ENCODE data around the gene RPS6KA5.
"Not testable (repeated sequence)": the region's sequence is repeated elsewhere in the genome, so short reads cannot be mapped to it uniquely, and the experiment has no call there.

Gene RPS6KA5

GRCh38 chr14:91060351-91061055, at the start of gene RPS6KA5:
TSS of gene RPS6KA5 (minus strand) at chr14:91060641. CDS start at chr14:91060434, 207 bp downstream.
- peak; percentile 100 for DNase-seq (ENCODE audit: low read depth)

DNA sequence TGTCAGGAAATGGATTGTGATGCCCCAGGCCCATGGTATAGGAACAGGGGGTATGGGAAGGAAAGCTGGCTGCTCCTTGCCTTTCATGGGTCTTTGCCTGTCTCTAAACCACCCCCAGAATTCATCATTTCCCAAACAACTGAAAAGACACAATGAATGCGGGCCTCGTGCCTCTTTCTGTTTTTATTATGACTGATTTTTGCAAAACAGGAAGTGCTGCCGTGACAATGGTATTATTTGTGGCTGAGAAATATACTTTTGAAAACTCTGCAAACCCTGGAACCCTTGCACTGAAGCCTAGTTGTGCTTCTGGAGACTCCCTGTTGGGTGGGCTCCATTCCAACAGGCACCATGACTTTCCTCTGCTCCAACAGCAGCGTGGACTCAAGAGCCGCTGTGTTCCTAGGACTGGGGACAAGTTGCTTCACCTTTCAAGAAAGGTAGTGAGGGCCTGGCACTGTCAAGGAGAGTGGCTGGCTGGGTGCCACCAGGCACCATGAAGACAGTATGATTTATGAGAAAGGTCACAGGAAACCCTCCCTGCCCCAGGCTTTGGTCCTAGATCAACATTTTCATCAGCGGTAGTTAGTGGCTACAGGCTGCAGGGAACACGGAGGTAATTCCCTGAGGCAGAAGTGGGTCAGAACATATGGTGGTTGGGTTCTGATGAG, 48.6 kb upstream of the RPS6KA5 start:
- no peak for DNase-seq (ENCODE audit: low read depth)

GRCh38 chr14:91103116-91103515, 42.7 kb upstream of the RPS6KA5 start:
- DNase-seq (ENCODE audit: low read depth), result no peak

DNA sequence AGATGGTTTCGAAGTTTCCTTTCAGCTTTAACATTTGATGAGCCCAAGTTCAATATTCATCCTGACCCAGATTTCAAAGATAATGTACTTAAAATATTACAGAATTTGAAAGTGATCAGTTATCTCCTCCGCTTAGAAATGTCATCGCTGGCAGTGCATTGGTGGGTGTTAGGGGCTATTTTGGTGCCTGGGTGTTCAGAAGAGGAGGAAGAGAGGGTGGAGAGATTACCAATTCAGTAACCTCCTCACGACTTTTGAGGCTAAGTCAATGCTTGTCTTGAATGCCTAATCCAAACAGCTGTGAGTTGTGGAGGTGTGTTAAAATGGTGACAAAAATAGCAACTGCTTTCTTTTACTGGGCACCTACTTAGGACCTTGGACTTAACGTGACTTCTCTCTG, 39.7 kb upstream of the RPS6KA5 start:
- no peak for DNase-seq (ENCODE audit: low read depth)

GRCh38 chr14:91098591-91098990, 38.1 kb upstream of the RPS6KA5 start:
- DNase-seq (ENCODE audit: low read depth), result no peak

- not testable (repeated sequence) for DNase-seq (ENCODE audit: low read depth)
Measured at GRCh38 chr14:91097657-91098056, 37.2 kb upstream of the RPS6KA5 start.

DNA sequence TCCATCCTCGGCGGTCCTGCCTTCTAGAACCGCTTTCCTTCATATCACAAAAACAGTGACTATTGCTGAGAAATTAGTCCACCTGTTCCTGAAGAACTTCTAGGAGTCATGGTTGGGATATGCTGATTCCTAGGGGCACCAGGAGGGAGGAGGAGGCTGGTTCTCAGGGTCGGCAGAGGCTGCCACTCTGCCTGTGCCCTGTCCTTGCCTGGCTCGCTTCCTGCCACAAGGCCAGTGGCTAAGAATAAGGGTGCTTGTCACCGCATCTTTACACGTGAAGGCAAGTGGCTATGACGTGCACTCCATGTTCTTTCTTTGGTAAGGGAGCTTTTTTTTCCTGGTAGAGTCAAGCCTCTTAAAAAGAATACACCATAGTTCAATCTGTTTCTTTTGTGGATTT, 34.7 kb upstream of the RPS6KA5 start:
- no peak for DNase-seq (ENCODE audit: low read depth)

DNA sequence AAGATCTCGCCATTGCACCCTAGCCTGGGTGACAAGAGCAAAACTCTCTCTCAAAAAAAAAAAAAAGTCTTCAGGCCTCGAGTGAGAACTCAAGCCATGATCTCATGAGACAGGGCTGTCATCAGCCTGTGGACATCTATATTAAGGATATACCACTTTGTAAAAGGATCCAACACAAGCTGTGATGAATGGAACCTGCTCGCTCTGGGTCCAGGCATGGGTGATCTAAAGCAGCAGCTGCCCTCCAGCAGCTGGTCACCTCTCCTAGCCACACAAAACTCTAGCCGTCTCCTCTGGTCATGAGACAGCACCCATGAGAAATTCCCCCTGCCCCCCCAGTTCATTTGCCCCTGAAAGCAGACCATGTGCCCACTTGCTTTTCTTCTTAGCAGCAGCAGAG, 34.3 kb upstream of the RPS6KA5 start:
- no peak for DNase-seq (ENCODE audit: low read depth)

GRCh38 chr14:91093743-91094472, 33.5 kb upstream of the RPS6KA5 start:
- DNase-seq (ENCODE audit: low read depth), result not testable (repeated sequence)

DNA sequence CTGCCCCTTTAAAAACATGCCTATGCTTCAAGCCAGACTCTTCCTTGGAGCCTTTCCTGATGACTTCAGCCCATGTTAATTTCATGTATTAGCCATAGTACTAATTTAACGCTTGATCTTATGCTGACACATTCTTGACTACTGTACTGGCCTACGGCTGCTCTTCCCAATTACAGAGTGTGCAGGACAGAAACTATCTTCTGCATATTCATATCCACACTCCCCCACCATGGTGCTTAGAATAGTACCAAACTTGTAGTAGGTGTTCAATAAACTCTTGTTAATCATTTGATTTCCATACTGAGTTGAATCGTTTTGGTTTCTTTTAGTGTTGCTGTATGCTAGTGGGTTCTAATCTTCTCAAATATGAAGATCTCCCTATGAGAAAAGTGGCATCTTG, 31.6 kb upstream of the RPS6KA5 start:
- no peak for DNase-seq (ENCODE audit: low read depth)

DNA sequence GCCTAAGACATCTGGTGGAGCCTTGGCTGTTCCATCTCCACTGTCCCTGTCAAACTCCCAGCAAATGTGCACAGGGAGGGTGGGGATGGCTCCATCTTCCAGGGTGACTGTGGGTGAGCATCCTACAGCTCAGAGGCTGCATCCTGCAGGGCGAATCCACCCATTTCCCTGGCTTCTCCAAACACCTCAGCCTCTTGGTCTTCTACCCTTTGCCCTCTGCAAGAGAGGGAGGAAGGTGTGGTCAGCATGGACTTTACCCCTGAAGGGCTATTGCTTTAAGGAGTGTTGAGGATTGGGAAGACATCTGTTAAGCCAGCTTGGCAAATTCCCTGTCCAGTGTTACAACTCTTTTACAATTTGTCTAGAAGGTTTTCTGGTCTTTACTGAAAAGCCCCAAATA, 30.3 kb upstream of the RPS6KA5 start:
- DNase-seq (ENCODE audit: low read depth), result no peak

- no peak for DNase-seq (ENCODE audit: low read depth)
Measured at GRCh38 chr14:91089958-91090535, 29.6 kb upstream of the RPS6KA5 start.

DNA sequence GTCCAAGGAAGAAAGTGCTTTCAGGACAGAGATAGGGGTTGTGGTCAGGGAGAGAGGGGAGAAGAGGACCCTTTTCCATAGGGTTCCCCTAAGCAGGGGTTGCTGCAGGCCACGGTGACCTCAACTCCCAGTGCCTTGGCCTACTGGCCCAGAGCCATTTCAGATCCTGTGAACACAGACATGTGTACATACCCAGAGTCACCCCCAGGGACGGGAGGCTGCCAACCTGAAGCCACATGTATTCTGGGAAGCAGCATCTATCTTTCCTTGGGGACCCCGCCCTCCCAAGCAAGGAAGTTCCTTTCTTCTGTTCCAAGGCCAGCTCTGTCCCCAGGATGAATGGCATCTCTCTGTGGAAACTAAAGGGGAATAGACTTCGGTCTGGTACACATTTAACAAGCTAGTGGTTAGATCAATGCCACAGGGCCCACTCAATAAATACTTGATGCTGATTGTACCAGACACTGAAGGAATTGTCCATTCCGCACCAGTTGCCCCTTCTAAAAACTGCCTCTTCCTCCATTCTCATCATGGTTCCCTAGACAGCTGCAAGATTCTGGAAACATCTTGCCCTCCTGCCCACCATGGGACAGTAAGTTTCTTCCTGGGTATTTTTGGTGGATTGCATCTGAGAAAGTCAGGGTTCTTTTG, 28.3 kb upstream of the RPS6KA5 start:
- DNase-seq (ENCODE audit: low read depth), result no peak

DNA sequence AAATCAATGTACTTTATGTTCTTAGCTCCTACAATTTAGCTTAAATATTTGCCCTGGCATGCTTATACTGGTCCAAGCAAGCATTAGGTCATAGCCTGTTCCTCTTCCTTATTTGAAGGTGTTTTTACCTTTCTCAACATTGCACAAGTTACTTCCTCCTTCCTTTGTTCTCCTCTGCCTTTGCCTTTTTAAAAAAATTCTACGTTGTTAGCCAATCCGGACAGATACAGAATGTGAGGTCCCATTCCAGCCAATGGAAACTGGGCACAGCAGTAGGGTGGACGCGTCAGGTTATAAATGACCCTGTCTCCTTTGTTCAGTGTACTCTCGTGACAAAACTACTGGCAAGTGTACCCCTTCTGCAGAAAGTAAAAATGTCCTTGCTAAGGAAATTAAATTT, 27.0 kb upstream of the RPS6KA5 start:
- not testable (repeated sequence) for DNase-seq (ENCODE audit: low read depth)

GRCh38 chr14:91084516-91084915, 24.1 kb upstream of the RPS6KA5 start:
- DNase-seq (ENCODE audit: low read depth), result no peak

GRCh38 chr14:91082282-91082681, 21.8 kb upstream of the RPS6KA5 start:
- no peak for DNase-seq (ENCODE audit: low read depth)

- DNase-seq (ENCODE audit: low read depth), result no peak
Measured at GRCh38 chr14:91080071-91080470, 19.6 kb upstream of the RPS6KA5 start.

- DNase-seq (ENCODE audit: low read depth), result peak; percentile 24
Measured at GRCh38 chr14:91078095-91078737, 17.8 kb upstream of the RPS6KA5 start.

DNA sequence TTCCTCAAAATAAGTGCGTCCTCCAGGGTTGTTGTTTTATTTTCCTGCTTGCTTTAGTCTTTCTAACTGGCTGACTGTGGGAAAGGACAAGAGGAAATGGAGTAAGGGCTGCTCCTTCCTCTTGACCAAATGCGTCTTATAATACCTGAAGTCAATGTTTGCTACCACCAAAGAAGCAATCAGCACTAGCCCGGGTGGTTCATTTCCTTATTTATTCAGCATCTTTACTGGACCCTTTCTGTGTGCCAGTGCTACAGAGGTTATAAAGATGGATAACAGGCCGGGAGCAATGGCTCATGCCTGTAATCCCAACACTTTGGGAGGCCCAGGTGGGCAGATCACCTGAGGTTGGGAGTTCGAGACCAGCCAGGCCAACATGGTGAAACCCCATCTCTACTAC, 15.1 kb upstream of the RPS6KA5 start:
- DNase-seq (ENCODE audit: low read depth), result no peak

DNA sequence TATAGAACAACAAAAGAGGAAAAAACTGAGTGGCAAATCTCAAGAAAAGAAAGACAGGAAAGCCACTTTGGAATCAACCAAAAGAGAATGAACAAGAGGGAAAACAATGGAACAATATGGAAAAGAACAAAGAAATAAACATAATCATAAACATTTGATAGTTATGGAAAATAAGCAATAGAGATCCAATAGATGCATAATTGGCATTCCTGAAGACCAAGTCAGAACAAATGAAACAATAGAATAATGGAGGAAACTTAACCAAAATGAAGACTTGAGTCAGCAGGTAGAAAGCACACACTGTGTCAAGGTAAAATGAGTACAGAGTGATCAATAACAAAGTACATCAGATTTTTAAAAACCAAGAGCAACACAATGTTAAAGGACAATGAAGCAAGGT, 10.1 kb upstream of the RPS6KA5 start:
- DNase-seq (ENCODE audit: low read depth), result no peak

- DNase-seq (ENCODE audit: low read depth), result no peak
Measured at GRCh38 chr14:91068642-91069041, 8.2 kb upstream of the RPS6KA5 start.

- DNase-seq (ENCODE audit: low read depth), result no peak
Measured at GRCh38 chr14:91067186-91067585, 6.7 kb upstream of the RPS6KA5 start.

Data from stimulated activated CD8-positive, alpha-beta memory T cell treated with anti-CD3 and anti-CD28 coated beads, Interleukin-4, amount 100 ng/mL, for 24 hours (primary cell).